A549 (cell line): ENCODE data around the gene SARDH. TPM values are rescaled to one million over a fixed set of nuclear protein-coding genes. Genes with fewer than 3 reads are reported as not detected.

Experiments used
- ATAC-seq, 2 experiments: fragments of 200-7000 bp in 1 of 2; fragments of >200 bp in 1 of 2; cut with Nextera tagmentation in 1 of 2; cut with Tn5 transposase in 1 of 2; 3 replicates each; pipeline versions ENCODE4 v1.8.0 to v1.9.1; 2018 to 2020; ENCODE audit warnings: mild to moderate bottlenecking in 1 of 2, moderate library complexity in 1 of 2
- CTCF ChIA-PET: fragments of 300-600 bp; sonication (Branson Sonifier 250); formaldehyde crosslinking; extraction: SDS; loops from one replicate; lab custom pipeline; 2021; ENCODE audit warnings: antibody characterized with exemption, inconsistent platforms; lab: Yijun Ruan, JAX
- POLR2A ChIA-PET: fragments of 350-600 bp; formaldehyde crosslinking; extraction: SDS; loops from one replicate; lab custom pipeline; 2021; ENCODE audit warnings: antibody characterized with exemption, inconsistent platforms; lab: Yijun Ruan, JAX
- DNase-seq, 2 experiments: peaks; one replicate each; pipeline versions ENCODE4 v3.0.0 to v3.0.0-alpha.2; 2011 to 2016; ENCODE audit warnings: low read depth in 1 of 2, low spot score in 1 of 2
- FAIRE-seq: peaks from 2 replicates; lab custom pipeline; 2011; peaks lifted over from hg19 to GRCh38; lab: Jason Lieb, UNC
- H3K27ac ChIP-seq, 2 experiments: fragments of >200 bp; sonication (Bioruptor Twin); formaldehyde crosslinking; 3 replicates each; pipeline ENCODE4 v1.5.1; 2016 to 2017
- H3K4me1 ChIP-seq: fragments of >200 bp; sonication (Bioruptor Twin); formaldehyde crosslinking; 3 replicates; pipeline ENCODE4 v1.6.1; 2016
- H3K4me2 ChIP-seq: fragments of >200 bp; sonication (Bioruptor Twin); formaldehyde crosslinking; 3 replicates; pipeline ENCODE4 v1.6.1; 2016
- H3K4me3 ChIP-seq: fragments of >200 bp; sonication (Bioruptor Twin); formaldehyde crosslinking; 3 replicates; pipeline ENCODE4 v1.5.1; 2016
- H3K9me3 ChIP-seq: fragments of >200 bp; sonication (Bioruptor Twin); formaldehyde crosslinking; 3 replicates; pipeline ENCODE4 v1.6.1; 2016
- BHLHE40 ChIP-seq: IDR thresholded peaks from 2 replicates; pipeline ENCODE4 v1.6.1; 2012; ENCODE audit warnings: low read depth, low read length, inconsistent platforms
- CEBPB ChIP-seq, 2 experiments: fragments of >200 bp in 1 of 2; sonication (Bioruptor Twin) in 1 of 2; formaldehyde crosslinking in 1 of 2; IDR thresholded peaks; 2 replicates each; pipeline ENCODE4 v1.6.1; 2012 to 2016
- E2F6 ChIP-seq: IDR thresholded peaks from 2 replicates; pipeline ENCODE4 v1.6.1; 2012; ENCODE audit warnings: low read depth, borderline replicate concordance
- ELK1 ChIP-seq: fragments of 150-350 bp; IDR thresholded peaks from 2 replicates; pipeline ENCODE4 v1.6.1; 2014; ENCODE audit warnings: low read depth, mild to moderate bottlenecking, low read length
- EP300 ChIP-seq, 2 experiments: fragments of >200 bp; sonication (Bioruptor Twin); formaldehyde crosslinking; IDR thresholded peaks; 2 replicates in 1 of 2; 3 replicates in 1 of 2; pipeline ENCODE4 v1.6.1; 2016 to 2017
- HEYL ChIP-seq: fragments of 250-450 bp; sonication (Bioruptor Pico); IDR thresholded peaks from 2 replicates; pipeline ENCODE4 v1.8.0; 2021; ENCODE audit warnings: mild to moderate bottlenecking, moderate library complexity
- HOXB13 ChIP-seq: fragments of 250-450 bp; sonication (Bioruptor Pico); IDR thresholded peaks from 2 replicates; pipeline ENCODE4 v1.5.0; 2020; ENCODE audit warnings: low read depth, mild to moderate bottlenecking, moderate library complexity
- KDM1A ChIP-seq: fragments of 200-600 bp; sonication (generic); IDR thresholded peaks from 2 replicates; pipeline ENCODE4 v1.6.1; 2016; ENCODE audit warnings: low read depth, mild to moderate bottlenecking
- MAFK ChIP-seq: fragments of 450-650 bp; IDR thresholded peaks from 2 replicates; pipeline ENCODE4 v1.6.1; 2014; ENCODE audit not compliant: partially characterized antibody
- MYC ChIP-seq: IDR thresholded peaks from 2 replicates; pipeline ENCODE4 v1.6.1; 2012; ENCODE audit warnings: mild to moderate bottlenecking, inconsistent platforms, low read length, improper control_type of control experiment, borderline replicate concordance
- NFE2L2 ChIP-seq: fragments of 150-350 bp; conservative IDR thresholded peaks from 2 replicates; pipeline ENCODE4 v1.6.1; 2014; ENCODE audit warnings: low read length
- NR3C1 ChIP-seq: fragments of >200 bp; sonication (Bioruptor Twin); formaldehyde crosslinking; IDR thresholded peaks from 3 replicates; pipeline ENCODE4 v1.6.1; 2017
- PHF8 ChIP-seq: fragments of 200-600 bp; sonication (generic); IDR thresholded peaks from 2 replicates; pipeline ENCODE4 v1.6.1; 2016; ENCODE audit warnings: low read depth, mild to moderate bottlenecking, antibody characterized with exemption, moderate library complexity, borderline replicate concordance
- POLR2A ChIP-seq: IDR thresholded peaks from 2 replicates; pipeline ENCODE4 v1.6.1; 2012; ENCODE audit warnings: mild to moderate bottlenecking, low read length
- RARB ChIP-seq: fragments of 250-450 bp; sonication (Bioruptor Pico); IDR thresholded peaks from 2 replicates; pipeline ENCODE4 v1.8.0; 2021; ENCODE audit warnings: mild to moderate bottlenecking, moderate library complexity
- RCOR1 ChIP-seq: fragments of 150-350 bp; IDR thresholded peaks from 2 replicates; pipeline ENCODE4 v1.6.1; 2014; ENCODE audit warnings: antibody characterized with exemption, low read length, low read depth
- RFX5 ChIP-seq: fragments of 450-650 bp; IDR thresholded peaks from 2 replicates; pipeline ENCODE4 v1.7.1; 2014; ENCODE audit warnings: antibody characterized with exemption, mild to moderate bottlenecking, moderate library complexity
- RNF2 ChIP-seq: fragments of 200-600 bp; sonication (generic); IDR thresholded peaks from 2 replicates; pipeline ENCODE4 v1.6.1; 2016; ENCODE audit warnings: low read depth, mild to moderate bottlenecking, antibody characterized with exemption, moderate library complexity, borderline replicate concordance
- SMC3 ChIP-seq: fragments of >200 bp; sonication (Bioruptor Twin); formaldehyde crosslinking; IDR thresholded peaks from 3 replicates; pipeline ENCODE4 v1.6.1; 2018; ENCODE audit warnings: inconsistent platforms
- TP53 ChIP-seq: fragments of 250-450 bp; sonication (Bioruptor Pico); IDR thresholded peaks from 2 replicates; pipeline ENCODE4 v1.5.0; 2021; ENCODE audit warnings: mild to moderate bottlenecking, moderate library complexity
- ZC3H11A ChIP-seq: fragments of 450-650 bp; IDR thresholded peaks from 2 replicates; pipeline ENCODE4 v1.6.1; 2014; ENCODE audit warnings: antibody characterized with exemption, mild to moderate bottlenecking
- ZFP36 ChIP-seq: fragments of 450-650 bp; IDR thresholded peaks from 2 replicates; pipeline ENCODE4 v1.6.1; 2014; ENCODE audit warnings: borderline replicate concordance; ENCODE audit not compliant: partially characterized antibody
- WGBS: methylation state at CpG from one replicate; pipeline ENCODE4 v1.1.6; 2017; ENCODE audit errors: missing lambda C conversion rate; 5-methylcytosine and 5-hydroxymethylcytosine counted together
- polyA plus RNA-seq, 4 experiments: library from polyadenylated mRNA; depleted of rRNA in 3 of 4; stranded (reverse); fragments of >200 nt; fragmentation: RNase III in 1 of 4; extraction: RNeasy Plus Mini Kit Qiagen cat#74134 plus additional on column Dnase treatment in 1 of 4; gene quantifications; 2 replicates in 3 of 4; 3 replicates in 1 of 4; pipeline ENCODE4 v1.2.3, GENCODE V29; 2011 to 2017
- TF ChIP-seq, protein P1 (sequence below): fragments of >200 bp; sonication (Bioruptor Twin); formaldehyde crosslinking; IDR thresholded peaks from 3 replicates; pipeline ENCODE4 v1.6.1; 2016
- TF ChIP-seq, protein P2 (sequence below): fragments of 250-450 bp; sonication (Bioruptor Pico); IDR thresholded peaks from 2 replicates; pipeline ENCODE4 v1.5.0; 2021; ENCODE audit warnings: mild to moderate bottlenecking, moderate library complexity, borderline replicate concordance
- TF ChIP-seq, protein P3 (sequence below): fragments of 450-650 bp; IDR thresholded peaks from 2 replicates; pipeline ENCODE4 v1.6.1; 2014; ENCODE audit warnings: antibody characterized with exemption

The SARDH gene
- polyA plus RNA-seq, 2 of the 4 experiments (the other 2 are of a cell fraction): 0.08 TPM; not detected in 1

GRCh38 chr9:133762488-133763271, 24.5 kb upstream of the SARDH start:
- no peak for DNase-seq
- CTCF ChIA-PET: no interaction called here
- H3K27ac ChIP-seq: no peak overlapping the region

DNA sequence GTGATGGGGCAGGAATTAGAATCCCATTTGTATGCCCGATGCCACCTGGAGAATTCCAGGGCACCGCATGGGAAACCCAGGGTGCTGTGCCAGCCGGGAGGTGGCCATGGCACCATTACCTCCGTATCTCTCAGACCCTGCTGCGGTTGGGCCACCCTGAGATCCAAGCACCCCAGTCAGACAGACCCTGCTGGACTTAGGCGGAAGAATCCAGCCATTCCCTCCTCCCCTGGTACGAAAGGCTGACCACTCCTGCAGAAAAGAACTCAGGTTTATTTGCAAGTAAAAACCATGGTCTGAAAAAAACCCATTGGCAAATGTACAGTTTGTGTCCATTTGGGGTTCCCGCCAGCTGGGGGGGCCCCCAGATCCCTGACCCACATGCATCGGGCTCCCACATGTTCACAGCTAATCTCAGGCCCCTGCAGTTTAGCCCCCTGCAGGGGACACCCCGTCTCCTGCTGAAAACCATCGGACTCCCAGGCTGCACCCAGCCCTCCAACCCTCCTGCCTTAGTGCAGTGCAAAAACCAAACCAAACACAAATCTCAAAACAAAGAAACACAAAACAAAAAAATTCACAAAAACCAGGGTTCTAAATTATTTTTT, 23.6 kb upstream of the SARDH start:
- no peak overlapping the region for H3K4me3 ChIP-seq

More at GRCh38 chr9:133762488-133763271, 24.5 kb upstream of the SARDH start:
- TF ChIP-seq, protein P1, sequence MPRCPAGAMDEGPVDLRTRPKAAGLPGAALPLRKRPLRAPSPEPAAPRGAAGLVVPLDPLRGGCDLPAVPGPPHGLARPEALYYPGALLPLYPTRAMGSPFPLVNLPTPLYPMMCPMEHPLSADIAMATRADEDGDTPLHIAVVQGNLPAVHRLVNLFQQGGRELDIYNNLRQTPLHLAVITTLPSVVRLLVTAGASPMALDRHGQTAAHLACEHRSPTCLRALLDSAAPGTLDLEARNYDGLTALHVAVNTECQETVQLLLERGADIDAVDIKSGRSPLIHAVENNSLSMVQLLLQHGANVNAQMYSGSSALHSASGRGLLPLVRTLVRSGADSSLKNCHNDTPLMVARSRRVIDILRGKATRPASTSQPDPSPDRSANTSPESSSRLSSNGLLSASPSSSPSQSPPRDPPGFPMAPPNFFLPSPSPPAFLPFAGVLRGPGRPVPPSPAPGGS: no peak
- no peak for TF ChIP-seq RARB (CRISPR knock-in tag)
- TF ChIP-seq SMC3: no peak
- TF ChIP-seq BHLHE40: no peak
- no peak for TF ChIP-seq RFX5
- TF ChIP-seq HOXB13 (CRISPR knock-in tag): no peak
- TF ChIP-seq NFE2L2: no peak
- TF ChIP-seq ZFP36: no peak
- TF ChIP-seq ZC3H11A: no peak
- no peak for TF ChIP-seq CEBPB (IDR thresholded peaks at IDR 0.05)
- TF ChIP-seq RNF2: no peak
- TF ChIP-seq PHF8: no peak
- WGBS: 94% methylated on average over 16 of the region's 19 CpGs
- FAIRE-seq (no peak), ATAC-seq (no peak)
- Histone ChIP-seq H3K4me1 (no peaks in the 10 kb centered on the region), H3K4me3 (no peak overlapping the region), H3K9me3 (peaks cover 10% of the 10 kb centered on the region), H3K4me2 (no peak overlapping the region)
- POLR2A ChIA-PET: no interaction called here

More for the DNA sequence above, 23.6 kb upstream of the SARDH start:
- Histone ChIP-seq H3K9me3 (peaks cover 1% of the 10 kb centered on the region; the same call in 1 of the 3 replicates), H3K27ac (no peak overlapping the region), H3K4me2 (no peak overlapping the region), H3K4me1 (no peaks in the 10 kb centered on the region)
- POLR2A ChIA-PET: no interaction called here
- TF ChIP-seq RCOR1 (no peak), NFE2L2 (no peak), MAFK (no peak), KDM1A (no peak), EP300 (IDR thresholded peaks at IDR 0.05) (no peak), E2F6 (no peak), PHF8 (no peak), MYC (no peak), ZFP36 (no peak), POLR2A (no peak), TP53 (CRISPR knock-in tag) (no peak), HEYL (no peak), HOXB13 (CRISPR knock-in tag) (no peak), ELK1 (no peak), NR3C1 (no peak)
- TF ChIP-seq, protein P1: no peak
- TF ChIP-seq, protein P2, sequence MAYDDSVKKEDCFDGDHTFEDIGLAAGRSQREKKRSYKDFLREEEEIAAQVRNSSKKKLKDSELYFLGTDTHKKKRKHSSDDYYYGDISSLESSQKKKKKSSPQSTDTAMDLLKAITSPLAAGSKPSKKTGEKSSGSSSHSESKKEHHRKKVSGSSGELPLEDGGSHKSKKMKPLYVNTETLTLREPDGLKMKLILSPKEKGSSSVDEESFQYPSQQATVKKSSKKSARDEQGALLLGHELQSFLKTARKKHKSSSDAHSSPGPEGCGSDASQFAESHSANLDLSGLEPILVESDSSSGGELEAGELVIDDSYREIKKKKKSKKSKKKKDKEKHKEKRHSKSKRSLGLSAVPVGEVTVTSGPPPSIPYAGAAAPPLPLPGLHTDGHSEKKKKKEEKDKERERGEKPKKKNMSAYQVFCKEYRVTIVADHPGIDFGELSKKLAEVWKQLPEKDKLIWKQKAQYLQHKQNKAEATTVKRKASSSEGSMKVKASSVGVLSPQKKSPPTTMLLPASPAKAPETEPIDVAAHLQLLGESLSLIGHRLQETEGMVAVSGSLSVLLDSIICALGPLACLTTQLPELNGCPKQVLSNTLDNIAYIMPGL (CRISPR knock-in tag): no peak
- TF ChIP-seq, protein P3, sequence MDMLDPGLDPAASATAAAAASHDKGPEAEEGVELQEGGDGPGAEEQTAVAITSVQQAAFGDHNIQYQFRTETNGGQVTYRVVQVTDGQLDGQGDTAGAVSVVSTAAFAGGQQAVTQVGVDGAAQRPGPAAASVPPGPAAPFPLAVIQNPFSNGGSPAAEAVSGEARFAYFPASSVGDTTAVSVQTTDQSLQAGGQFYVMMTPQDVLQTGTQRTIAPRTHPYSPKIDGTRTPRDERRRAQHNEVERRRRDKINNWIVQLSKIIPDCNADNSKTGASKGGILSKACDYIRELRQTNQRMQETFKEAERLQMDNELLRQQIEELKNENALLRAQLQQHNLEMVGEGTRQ: no peak
- 79% methylated on average over 9 of the region's 11 CpGs for WGBS
- ATAC-seq: no peak
- CTCF ChIA-PET: interaction anchor here (1.9 kb wide), 1 partner anchor 20 kb away, joined by 9 read pairs; no protein-coding TSS in a partner anchor
- no peak for DNase-seq
- FAIRE-seq: no peak
